Esophagus mucosa (tissue), 1 donor: ENCODE measurements around the gene SSUH2. TPM values are rescaled to one million over a fixed set of nuclear protein-coding genes. Genes with fewer than 3 reads are reported as not detected.
"Not testable (repeated sequence)": the region's sequence is repeated elsewhere in the genome, so short reads cannot be mapped to it uniquely, and the experiment has no call there.

Source experiments
- ATAC-seq: fragments of 200-7000 bp; cut with Tn5 transposase; one replicate; pipeline ENCODE4 v1.9.1; 2020
- total RNA-seq: library from RNA; stranded (reverse); gene quantifications from one replicate; pipeline ENCODE4 v1.2.4, GENCODE V29; 2023
- donor health status: DM: yes; HTN: yes; CAD: no.

SSUH2 gene, protein sequence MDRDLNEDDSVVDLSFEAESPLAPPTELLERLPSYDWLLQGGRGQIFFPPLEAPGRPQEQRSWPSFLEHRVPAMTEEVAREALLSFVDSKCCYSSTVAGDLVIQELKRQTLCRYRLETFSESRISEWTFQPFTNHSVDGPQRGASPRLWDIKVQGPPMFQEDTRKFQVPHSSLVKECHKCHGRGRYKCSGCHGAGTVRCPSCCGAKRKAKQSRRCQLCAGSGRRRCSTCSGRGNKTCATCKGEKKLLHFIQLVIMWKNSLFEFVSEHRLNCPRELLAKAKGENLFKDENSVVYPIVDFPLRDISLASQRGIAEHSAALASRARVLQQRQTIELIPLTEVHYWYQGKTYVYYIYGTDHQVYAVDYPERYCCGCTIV
- total RNA-seq: 0.36 TPM

DNA sequence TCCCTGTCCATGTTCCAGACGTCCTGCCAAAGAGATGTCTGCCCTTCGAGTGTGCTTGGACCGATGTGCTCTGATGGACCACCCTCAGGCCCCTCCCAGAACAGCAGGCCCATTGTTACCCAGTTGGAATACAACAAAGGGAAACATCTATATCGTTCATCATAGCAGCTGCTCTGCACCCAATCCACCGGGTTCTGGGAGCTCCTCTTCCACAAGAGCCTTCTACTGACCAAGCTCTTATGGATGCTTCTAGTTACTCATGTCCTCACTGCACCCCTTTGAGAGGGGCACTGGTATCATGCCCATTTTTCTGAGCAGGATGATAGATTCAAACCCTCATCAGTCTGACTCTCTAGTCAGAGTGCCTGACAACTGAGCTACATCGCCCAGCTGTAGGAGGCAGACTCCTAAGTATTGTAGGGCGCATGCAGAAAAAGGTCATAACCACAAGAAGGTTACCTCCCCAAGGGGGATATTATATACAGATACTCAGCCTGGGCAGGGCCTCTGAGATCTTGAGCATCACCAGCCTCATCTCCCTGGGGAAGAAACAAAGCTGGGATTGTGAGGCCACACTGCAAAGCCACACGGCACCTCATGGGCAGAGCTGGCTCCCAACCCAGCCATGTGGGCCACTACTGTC, at the start of gene SSUH2:
TSS of gene SSUH2 (minus strand) at position 51 of the 643 bp plus-strand sequence. CDS start at position 11, 40 bp downstream.
- ATAC-seq: no peak

DNA sequence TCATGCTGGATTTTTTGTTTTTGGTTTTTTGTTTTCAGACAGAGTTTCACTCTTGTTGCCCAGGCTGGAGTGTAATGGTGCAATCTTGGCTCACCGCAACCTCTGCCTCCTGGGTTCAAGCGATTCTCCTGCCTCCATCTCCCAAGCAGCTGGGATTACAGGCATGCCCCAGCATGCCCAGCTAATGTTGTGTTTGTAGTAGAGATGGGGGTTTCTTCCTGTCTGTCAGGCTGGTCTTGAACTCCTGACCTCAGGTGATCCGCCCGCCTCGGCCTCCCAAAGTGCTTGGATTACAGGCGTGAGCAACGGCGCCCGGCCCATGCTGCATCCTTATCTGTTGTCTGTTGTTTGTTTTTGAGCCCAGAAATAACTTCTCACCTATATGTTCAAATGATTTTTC, 46.7 kb upstream of the SSUH2 start:
- ATAC-seq: not testable (repeated sequence)

DNA sequence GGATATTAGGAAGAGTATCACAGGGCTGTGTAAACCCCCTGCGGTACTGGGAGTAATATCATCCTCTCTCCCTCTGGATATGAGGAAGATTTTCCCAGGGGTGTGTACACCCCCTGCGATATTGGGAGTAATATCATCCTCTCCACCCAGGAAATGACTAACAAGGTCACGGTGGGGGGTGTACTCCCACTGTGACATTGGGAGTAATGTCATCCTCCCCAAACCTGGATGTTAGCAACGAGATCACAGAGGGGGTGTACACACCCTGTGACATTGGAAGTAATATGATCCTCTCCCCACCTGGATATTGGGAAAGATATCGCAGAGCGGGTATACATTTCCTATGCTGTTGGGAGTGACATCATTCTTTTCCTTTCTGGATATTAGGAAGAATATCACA, 40.4 kb upstream of the SSUH2 start:
- ATAC-seq: not testable (repeated sequence)

DNA sequence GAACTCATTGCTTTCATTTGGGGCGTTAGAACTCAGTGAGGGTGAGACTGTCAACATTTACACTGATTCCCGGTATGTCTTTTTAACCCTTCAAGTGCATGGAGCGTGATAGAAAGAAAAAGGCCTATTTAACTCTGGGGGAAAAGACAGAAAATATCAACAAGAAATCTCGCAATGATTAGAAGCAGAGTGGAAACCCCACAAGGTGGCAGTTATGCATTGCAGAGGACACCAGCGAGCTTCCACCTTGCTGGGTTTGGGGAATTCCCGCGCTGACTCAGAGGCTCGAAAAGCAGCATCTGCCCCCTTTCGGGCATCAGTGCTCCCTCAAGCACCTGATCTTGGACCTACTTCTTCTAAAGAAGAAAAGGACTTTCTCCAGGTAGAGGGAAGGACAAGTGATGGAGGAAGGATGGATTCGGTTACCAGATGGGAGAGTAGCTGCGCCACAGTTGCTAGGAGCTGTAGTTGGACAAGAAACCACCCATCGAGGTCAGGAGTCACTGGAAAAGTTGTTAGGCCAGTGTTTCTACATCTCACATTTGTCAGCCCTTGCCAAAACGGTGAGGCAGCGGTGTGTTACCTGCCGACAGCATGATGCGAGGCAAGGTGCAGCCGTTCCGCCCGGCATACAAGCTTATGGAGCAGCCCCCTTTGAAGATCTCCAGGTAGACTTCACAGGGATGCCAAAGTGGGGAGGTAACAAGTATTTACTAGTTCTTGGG, 38.4 kb upstream of the SSUH2 start:
- ATAC-seq: not testable (repeated sequence)

DNA sequence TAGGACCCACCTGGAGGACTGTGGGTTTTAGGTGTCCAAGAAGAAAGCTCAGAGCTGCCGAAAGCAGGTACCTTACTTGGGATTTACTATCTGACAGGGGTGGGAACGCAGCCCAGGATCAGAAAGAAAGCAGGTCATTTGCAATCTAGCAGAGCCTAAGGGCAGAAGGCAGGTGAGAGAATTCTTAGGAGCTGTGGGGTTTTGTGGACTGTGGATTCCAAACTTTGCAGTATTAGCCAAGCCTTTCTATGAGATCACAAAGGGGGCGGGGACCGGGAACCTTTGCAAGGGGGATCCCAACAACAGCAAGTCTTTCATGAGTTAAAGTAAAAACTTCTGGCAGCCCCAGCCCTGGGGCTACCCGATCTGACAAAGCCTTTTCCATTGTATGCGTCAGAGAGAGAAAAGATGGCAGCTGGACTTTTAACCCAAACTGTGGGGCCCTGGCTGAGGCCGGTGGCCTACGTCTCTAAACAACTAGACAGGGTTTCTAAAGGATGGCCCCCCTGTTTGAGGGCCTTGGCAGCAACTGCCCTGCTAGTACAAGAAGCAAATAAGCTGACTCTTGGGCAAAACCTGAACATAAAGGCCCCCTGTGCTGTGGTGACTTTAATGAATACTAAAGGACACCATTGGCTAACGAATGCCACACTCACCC, 37.4 kb upstream of the SSUH2 start:
- not testable (repeated sequence) for ATAC-seq

DNA sequence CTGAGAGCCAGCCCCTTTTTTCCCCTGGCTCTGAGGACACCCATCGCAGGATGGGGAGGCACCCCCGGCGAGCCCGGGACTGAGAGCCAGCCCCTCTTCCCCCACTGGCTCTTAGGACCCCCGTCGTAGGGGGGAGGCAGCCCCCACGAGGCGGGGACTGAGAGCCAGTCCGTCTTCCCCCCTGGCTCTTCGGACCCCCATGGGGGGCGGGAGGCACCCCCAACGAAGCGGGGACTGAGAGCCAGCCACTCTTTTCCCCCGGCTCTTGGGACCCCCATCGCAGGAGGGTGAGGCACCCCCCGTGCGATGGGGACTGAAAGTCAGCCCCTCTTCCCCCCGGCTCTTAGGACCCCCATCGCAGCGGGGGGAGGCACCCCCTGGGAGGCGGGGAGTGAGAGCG, 36.8 kb upstream of the SSUH2 start:
- ATAC-seq: no peak

DNA sequence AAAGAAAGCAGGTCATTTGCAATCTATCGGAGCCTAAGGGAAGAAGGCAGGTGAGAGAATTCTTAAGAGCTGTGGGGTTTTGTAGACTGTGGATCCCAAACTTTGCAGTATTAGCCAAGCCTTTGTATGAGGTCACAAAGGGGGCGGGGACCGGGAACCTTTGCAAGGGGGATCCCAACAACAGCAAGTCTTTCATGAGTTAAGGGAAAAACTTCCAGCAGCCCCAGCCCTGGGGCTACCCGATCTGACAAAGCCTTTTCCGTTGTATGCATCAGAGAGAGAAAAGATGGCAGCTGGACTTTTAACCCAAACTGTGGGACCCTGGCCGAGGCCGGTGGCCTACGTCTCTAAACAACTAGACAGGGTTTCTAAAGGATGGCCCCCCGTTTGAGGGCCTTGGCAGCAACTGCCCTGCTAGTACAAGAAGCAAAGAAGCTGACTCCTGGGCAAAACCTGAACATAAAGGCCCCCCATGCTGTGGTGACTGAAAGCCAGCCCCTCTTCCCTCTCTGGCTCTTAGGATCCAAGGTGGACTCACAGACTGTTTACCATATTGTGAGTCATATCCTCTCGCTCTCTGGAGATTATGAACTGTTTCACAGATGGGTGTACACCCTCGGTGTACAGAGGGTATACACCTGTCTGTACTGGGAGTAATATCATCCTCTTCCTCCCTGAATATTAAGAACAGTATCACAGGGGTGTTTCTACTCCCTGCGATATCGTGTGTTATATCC, 35.4 kb upstream of the SSUH2 start:
- ATAC-seq: not testable (repeated sequence)

DNA sequence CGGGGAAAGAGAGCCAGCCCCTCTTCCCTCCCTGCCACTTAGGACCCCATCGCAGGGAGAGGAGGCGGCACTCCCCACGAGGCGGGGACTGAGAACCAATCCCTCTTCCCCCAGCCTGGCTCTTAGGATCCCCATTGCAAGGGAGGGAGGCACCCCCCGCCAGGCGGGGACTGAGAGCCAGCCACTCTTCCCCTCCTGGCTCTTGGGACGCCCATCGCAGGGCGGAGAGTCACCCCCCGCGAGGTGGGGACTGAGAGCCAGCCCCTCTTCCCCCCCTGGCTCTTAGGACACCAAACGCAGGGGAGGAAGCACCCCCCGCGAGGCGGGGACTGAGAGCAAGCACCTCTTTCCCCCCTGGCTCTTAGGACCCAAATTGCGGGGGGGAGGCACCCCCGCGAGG, 34.2 kb upstream of the SSUH2 start:
- ATAC-seq: no peak

DNA sequence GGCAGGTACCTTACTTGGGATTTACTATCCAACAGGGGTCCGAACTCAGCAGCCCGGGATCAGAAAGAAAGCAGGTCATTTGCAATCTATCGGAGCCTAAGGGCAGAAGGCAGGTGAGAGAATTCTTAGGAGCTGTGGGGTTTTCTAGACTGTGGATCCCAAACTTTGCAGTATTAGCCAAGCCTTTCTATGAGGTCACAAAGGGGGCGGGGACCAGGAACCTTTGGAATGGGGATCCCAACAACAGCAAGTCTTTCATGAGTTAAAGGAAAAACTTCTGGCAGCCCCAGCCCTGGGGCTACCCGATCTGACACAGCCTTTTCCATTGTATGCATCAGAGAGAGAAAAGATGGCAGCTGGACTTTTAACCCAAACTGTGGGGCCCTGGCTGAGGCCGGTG, 32.7 kb upstream of the SSUH2 start:
- ATAC-seq: not testable (repeated sequence)

DNA sequence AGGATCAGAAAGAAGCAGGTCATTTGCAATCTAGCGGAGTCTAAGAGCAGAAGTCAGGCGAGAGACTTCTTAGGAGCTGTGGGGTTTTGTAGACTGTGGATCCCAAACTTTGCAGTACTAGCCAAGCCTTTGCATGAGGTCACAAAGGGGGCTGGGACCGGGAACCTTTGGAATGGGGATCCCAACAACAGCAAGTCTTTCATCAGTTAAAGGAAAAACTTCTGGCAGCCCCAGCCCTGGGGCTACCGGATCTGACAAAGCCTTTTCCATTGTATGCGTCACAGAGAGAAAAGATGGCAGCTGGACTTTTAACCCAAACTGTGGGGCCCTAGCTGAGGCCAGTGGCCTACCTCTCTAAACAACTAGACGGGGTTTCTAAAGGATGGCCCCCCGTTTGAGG, 31.0 kb upstream of the SSUH2 start:
- not testable (repeated sequence) for ATAC-seq

DNA sequence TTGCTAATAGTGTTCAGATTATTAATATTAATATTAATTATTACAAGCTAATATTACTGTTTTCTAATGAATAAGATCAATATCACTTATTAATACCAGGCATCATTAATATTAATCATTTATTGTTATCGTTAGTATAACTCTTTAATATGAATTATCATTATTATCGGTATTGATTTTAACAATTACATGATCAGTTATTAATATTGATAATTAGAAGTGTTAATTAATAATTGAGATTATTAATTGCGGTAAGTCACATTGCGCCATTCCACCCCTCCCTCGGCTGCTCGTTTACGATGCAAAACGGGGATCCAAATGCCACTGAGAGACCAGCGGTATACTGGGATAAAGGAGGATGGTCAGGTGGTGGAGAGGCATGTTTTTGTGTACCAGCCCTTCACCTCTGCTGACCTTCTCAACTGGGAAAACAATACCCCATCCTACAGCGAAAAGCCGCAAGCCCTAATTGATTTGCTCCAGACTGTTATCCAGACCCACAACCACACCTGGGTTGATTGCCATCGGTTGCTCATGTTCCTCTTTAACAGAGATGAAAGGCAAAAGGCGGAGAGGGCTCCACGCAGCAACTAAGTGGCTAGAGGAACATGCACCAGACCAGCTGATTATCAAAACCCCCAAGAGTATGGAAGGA, 28.6 kb upstream of the SSUH2 start:
- no peak for ATAC-seq

DNA sequence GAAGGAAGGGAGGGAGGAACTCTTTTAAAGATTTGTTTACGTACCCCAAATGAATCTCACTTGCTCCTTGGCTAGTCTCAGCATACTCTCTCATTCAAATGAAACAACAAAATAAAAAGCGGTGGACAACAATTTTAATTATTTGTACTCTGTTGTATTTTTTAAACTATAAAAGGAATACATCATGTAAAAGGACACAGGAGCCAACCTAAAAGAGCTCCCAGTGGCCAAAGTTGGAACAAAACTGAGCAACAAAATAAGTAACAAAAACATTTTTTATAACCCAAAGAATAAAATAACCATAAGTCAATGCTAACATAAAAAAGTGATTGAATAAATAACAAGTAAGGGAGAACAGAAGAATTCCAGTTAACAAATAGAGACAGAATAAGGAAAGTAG, 24.4 kb upstream of the SSUH2 start:
- ATAC-seq: no peak

DNA sequence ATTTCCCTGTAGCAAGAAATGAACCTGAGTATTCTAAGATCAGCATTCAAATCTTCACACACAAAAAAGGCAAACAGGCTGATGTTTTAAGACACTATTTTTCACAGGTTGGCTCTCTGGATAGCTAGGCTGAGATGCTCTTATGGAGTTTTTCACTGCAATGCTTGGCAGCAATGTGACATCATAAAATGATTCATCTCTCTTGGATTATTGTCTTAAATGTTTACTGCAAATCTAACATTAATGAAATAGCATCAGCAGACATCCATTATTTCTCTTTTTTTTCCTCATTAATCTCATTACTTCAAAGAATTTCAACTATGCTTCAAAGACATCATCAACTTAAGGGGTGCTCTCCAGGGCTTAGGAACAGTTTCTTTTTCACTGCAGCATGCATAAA, 23.6 kb upstream of the SSUH2 start:
- no peak for ATAC-seq

DNA sequence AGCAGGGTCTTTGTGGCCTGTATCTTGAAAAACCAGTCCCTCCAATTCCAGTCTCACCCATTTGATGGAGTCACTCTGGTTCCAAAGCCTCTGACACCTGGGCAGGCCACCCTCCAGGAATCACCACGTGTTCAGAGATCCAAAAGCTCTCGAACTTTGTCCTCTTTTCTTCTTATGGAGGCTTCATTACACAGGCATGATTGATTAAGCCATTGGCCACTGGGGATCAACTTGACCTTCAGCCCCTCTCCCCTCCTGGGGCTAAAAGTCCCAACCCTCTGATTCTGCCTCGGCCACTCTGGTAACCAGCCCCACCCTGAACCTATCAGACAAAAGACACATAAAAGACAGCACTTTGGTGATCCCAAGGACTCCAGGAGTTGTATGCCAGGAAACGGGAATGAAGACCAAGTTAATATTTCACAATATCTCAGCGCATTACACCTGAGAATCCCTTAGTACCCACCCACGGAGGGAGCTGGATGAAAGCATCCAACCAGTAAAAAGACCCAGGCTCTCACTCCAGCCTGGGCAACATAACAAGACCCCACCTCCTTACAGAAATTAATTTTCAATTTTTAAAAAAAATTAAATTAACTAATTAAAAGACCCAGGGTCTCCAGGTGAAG, 23.0 kb upstream of the SSUH2 start:
- no peak for ATAC-seq

DNA sequence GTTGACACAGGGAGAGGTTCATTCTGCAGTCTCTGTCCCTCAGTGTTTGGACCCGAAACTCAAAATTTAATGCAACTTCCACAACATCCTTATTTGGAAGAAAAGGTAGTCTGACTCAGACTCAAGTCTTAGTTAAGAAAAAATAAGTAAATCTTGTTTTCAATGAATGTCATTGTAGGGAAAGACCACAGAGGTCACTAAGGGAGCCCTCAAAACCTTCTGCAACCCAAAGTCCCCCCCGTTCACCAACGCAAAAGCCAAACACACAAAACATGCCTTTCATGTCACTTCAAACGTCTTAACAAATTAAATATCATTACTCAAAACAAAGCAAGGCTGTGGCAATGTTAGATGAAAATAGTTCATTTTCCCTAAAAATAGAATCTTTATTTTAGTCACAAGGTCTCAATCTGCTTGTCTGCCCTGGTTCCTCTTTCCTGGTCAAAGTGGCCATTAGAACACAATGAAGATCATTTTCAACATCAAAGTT, 20.9 kb upstream of the SSUH2 start:
- no peak for ATAC-seq

DNA sequence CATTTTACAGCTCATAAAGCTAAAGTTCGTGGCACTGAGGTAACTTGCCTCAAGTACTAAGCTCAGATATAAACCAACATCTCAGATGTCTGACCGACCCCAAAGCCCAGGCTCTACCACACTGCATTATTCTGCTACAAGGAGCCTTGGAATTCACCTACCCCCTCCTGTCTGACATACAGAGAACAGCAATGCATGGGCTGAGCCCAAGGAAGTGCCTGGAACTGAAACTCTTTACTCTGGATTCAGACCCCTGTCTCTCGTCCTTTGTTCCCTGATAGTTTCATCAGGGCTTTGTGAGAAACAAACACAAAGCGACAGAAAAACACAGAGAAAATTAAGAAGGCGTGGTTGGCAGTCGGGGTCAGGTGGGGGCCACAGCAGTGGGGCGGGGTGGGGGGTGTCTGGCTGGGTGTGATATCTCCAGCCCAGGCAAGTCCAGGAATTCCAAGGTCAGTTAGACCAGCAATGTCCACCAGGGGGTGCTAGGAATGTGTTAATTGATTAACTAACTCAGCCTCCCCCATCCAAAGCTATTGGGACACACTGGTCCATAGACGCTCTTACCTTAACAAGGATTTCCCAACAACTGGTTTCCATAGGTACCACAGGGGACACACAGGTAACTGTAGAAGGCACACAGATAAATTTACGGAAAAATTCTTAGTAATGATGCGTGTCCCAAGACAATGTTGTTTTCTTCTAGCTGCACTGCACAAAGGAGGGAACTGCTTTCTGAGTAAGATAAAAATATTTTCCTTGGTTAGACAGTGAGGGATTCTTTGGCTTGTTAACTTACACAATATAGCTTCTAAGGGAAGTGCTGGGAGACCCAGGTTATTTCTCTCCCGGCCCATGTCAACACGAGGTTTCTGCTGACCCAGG, 18.8 kb upstream of the SSUH2 start:
- peak; percentile 65 for ATAC-seq

DNA sequence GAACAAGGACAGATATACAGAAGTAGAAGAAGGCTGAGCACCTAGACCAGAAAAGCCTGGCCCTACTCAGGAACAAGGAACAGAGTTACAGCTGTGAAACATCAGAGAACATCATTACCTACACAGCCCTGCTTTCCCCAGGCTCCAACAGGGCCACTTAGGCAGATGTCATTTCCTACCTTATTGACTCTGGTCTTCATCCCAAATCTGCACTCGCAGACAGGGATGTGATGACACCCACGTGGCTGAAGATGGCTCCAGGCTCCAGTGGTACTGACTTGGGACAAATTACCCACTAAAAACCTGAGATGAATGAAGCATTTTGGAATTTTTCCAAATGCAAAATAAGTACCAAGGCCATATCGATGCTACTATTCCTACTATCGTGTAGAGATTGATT, 18.0 kb upstream of the SSUH2 start:
- no peak for ATAC-seq

DNA sequence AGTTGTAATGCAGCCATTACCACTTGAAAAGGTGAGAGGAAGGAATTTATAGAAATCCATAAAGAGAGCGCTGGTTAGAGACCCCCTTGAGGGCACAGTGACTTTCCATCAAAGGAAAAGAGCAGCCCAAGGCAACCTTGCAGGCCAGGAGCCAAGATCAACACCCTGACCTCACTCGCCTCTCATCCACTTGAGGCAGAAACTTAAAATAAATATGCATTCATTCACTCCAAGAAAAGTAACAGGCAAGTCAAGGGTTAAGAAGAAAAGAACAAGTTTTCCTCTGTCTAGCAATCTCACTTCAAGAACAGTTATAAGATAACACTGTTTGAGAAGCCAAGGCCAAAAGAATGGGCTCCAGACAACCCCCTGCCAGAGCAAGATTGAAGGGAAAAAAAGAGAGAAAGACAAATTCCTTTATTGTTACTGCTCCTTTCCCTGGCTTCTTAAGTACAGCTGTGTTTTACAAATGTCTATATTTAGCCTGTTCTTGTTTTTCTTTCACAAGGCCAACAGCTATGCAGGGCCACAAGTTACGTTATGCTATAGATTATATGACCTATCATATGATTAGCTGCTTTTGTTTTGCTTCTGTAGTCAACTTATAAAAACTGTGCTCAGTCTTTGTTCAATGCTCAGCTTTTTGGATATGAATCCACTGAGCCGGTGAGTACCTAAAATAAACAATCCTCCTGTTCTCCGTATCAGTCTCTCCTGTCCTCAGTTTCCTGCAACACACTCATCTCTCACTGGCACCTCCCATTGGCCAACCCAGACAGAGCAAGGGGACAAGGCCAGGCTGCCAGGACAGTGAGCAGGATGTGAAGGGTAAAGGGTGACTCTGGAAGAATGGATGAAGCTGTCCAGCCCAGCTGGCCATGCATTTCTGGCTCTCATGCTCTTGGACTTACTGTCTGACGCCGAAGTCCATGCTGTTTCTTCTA, 15.8 kb upstream of the SSUH2 start:
- ATAC-seq: no peak

DNA sequence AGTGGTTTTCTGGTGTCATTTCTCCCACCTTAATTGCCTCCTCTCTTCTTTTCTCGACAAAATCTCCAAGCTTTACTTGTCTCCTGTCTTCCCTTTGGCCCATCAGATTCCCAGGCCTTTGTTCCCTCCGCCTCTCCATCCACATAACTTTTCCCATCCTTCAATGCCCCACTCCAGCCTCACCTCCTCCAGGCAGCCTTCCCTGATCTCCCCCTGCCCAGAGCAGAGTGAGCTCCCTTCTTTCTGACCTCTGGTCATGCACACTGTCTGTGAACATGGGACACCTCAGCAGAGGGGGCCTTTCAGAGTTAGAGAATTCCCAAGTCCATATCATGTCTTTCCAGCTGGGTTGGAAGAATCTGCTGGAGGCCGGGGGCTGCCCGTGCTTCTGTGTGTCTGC, 14.6 kb upstream of the SSUH2 start:
- no peak for ATAC-seq
